NCI-H1092 (cell line): ENCODE results near the gene BDKRB2.
A peak's percentile ranks its signal among the peaks of the same experiment; 100 is the strongest.

ENCODE experiments used
- DNase-seq: peaks from one replicate; lab custom pipeline; 2025; lab: John Stamatoyannopoulos, UW

BDKRB2 gene

GRCh38 chr14:96252999-96253539, 48.4 kb downstream of the BDKRB2 start:
- no peak for DNase-seq

- no peak for DNase-seq
These were observed 50.0 kb downstream of the BDKRB2 start for GRCh38 chr14:96254687-96255086.

GRCh38 chr14:96255501-96256366, 51.1 kb downstream of the BDKRB2 start, which contains the start of gene BDKRB1:
TSS of gene BDKRB1 (plus strand) at chr14:96256210. CDS start at chr14:96263683, 7,473 bp downstream.
- no peak for DNase-seq

- no peak for DNase-seq
These were observed 51.8 kb downstream of the BDKRB2 start for GRCh38 chr14:96256407-96256806.

GRCh38 chr14:96257056-96257455, 52.4 kb downstream of the BDKRB2 start:
- DNase-seq = no peak

- DNase-seq = no peak
These were observed 53.3 kb downstream of the BDKRB2 start for GRCh38 chr14:96257900-96258299.

- DNase-seq = no peak
These were observed 55.7 kb downstream of the BDKRB2 start for GRCh38 chr14:96260341-96260821.

GRCh38 chr14:96261053-96261452, 56.4 kb downstream of the BDKRB2 start:
- no peak for DNase-seq

- no peak for DNase-seq
These were observed 57.4 kb downstream of the BDKRB2 start for GRCh38 chr14:96261772-96262655.

- no peak for DNase-seq
These were observed 58.9 kb downstream of the BDKRB2 start for GRCh38 chr14:96263347-96264199.

GRCh38 chr14:96264200-96264553, 59.5 kb downstream of the BDKRB2 start:
- no peak for DNase-seq

- no peak for DNase-seq
These were observed 60.2 kb downstream of the BDKRB2 start for GRCh38 chr14:96264853-96265252.

GRCh38 chr14:96265383-96266095, 60.9 kb downstream of the BDKRB2 start:
- DNase-seq = peak; percentile 55

GRCh38 chr14:96267336-96267735, 62.7 kb downstream of the BDKRB2 start:
- no peak for DNase-seq

- no peak for DNase-seq
These were observed 63.3 kb downstream of the BDKRB2 start for GRCh38 chr14:96267916-96268315.

- DNase-seq = no peak
These were observed 64.1 kb downstream of the BDKRB2 start for GRCh38 chr14:96268431-96269358.

GRCh38 chr14:96269359-96269710, 64.7 kb downstream of the BDKRB2 start:
- DNase-seq = no peak

- no peak for DNase-seq
These were observed 66.2 kb downstream of the BDKRB2 start for GRCh38 chr14:96270565-96271420.

GRCh38 chr14:96271421-96271762, 66.8 kb downstream of the BDKRB2 start:
- DNase-seq = no peak
